B cell (primary cell): ENCODE data around the gene MYH11. TPM values are rescaled to one million over a fixed set of nuclear protein-coding genes. Genes with fewer than 3 reads are reported as not detected.

ENCODE experiments used
- ATAC-seq: fragments of 200-7000 bp; cut with Tn5 transposase; one replicate; pipeline ENCODE4 v1.10.0; 2021; ENCODE audit warnings: low read depth, mild to moderate bottlenecking, moderate number of reproducible peaks, moderate library complexity
- CTCF ChIA-PET: fragments of 350-600 bp; sonication (Branson Sonifier 250); formaldehyde crosslinking; loops from one replicate; lab custom pipeline; 2021; ENCODE audit warnings: antibody characterized with exemption, inconsistent platforms; lab: Charles Lee
- POLR2A ChIA-PET: fragments of 350-600 bp; sonication (Branson Sonifier 250); formaldehyde crosslinking; loops from one replicate; lab custom pipeline; 2021; ENCODE audit warnings: antibody characterized with exemption; lab: Charles Lee
- DNase-seq: peaks from one replicate; pipeline ENCODE4 v3.0.0; 2013
- H2AFZ ChIP-seq: 2 replicates; pipeline ENCODE4 v1.6.1; 2012; ENCODE audit warnings: mild to moderate bottlenecking, low read depth, low read length; ENCODE audit not compliant: insufficient read depth, poor library complexity, severe bottlenecking
- H3K27ac ChIP-seq, 2 donors: 1 replicate in 1 of 2; 2 replicates in 1 of 2; pipeline ENCODE4 v1.5.1; 2012 to 2013; ENCODE audit warnings: low read length in 2 of 2, mild to moderate bottlenecking in 2 of 2, moderate library complexity in 1 of 2
- H3K27me3 ChIP-seq, 4 experiments: fragments of 200-600 bp in 1 of 4; sonication (generic) in 1 of 4; replicated peaks in 1 of 4; 1 replicate in 2 of 4; 2 replicates in 2 of 4; pipeline versions ENCODE4 v1.6.1 to v1.7.0; 2013 to 2016; ENCODE audit warnings: low read length in 3 of 4, mild to moderate bottlenecking in 2 of 4, mixed read lengths in 1 of 4, moderate library complexity in 1 of 4; ENCODE audit not compliant: insufficient read depth in 4 of 4, control insufficient read depth in 3 of 4; ENCODE audit errors: control extremely low read depth in 1 of 4
- H3K36me3 ChIP-seq, 2 experiments: replicated peaks in 1 of 2; 1 replicate in 1 of 2; 2 replicates in 1 of 2; pipeline versions ENCODE4 v1.6.1 to v1.7.1; 2013; ENCODE audit warnings: low read length in 1 of 2; ENCODE audit not compliant: insufficient read depth in 2 of 2, control insufficient read depth in 1 of 2; ENCODE audit errors: control extremely low read depth in 1 of 2, extremely low read depth in 1 of 2
- H3K4me1 ChIP-seq, 2 donors: fragments of 200-600 bp in 1 of 2; sonication (generic) in 1 of 2; 1 replicate in 1 of 2; 2 replicates in 1 of 2; pipeline versions ENCODE4 v1.5.1 to v1.6.1; 2013 to 2017; ENCODE audit warnings: low read length in 2 of 2; ENCODE audit not compliant: control insufficient read depth in 2 of 2, insufficient read depth in 2 of 2
- H3K4me2 ChIP-seq: replicated peaks from 2 replicates; pipeline ENCODE3; 2012; ENCODE audit warnings: mild to moderate bottlenecking, low read depth, low read length; ENCODE audit not compliant: poor library complexity, severe bottlenecking
- H3K4me3 ChIP-seq, 5 experiments: fragments of 200-600 bp in 1 of 5; sonication (generic) in 1 of 5; 1 replicate in 3 of 5; 2 replicates in 2 of 5; pipeline versions ENCODE4 v1.5.1 to v1.7.0; 2011 to 2016; ENCODE audit warnings: low read length in 4 of 5, mild to moderate bottlenecking in 4 of 5, low read depth in 2 of 5, control low read depth in 1 of 5, moderate library complexity in 1 of 5; ENCODE audit not compliant: insufficient read depth in 1 of 5; ENCODE audit errors: control extremely low read depth in 1 of 5, extremely low read depth in 1 of 5
- H3K79me2 ChIP-seq: fragments of 200-600 bp; sonication (generic); one replicate; pipeline ENCODE4 v1.6.0; 2016; ENCODE audit warnings: low read length; ENCODE audit not compliant: control insufficient read depth, insufficient read depth
- H3K9ac ChIP-seq: fragments of 200-600 bp; sonication (generic); 2 replicates; pipeline ENCODE4 v1.6.1; 2017; ENCODE audit warnings: mild to moderate bottlenecking, low read length, moderate library complexity
- H3K9me3 ChIP-seq, 3 donors: one replicate each; pipeline versions ENCODE4 v1.6.1 to v1.7.1; 2013; ENCODE audit warnings: low read length in 2 of 3; ENCODE audit not compliant: control insufficient read depth in 2 of 3, insufficient read depth in 1 of 3; ENCODE audit errors: control extremely low read depth in 1 of 3
- H4K20me1 ChIP-seq: 2 replicates; pipeline ENCODE4 v1.6.0; 2012; ENCODE audit warnings: mild to moderate bottlenecking, low read length; ENCODE audit not compliant: insufficient read depth, control insufficient read depth, poor library complexity, severe bottlenecking
- H3K27ac Mint-ChIP-seq: one replicate; pipeline ENCODE4 v1.8.0; 2021; ENCODE audit warnings: mixed read lengths
- H3K27me3 Mint-ChIP-seq: one replicate; pipeline ENCODE4 v1.8.0; 2021; ENCODE audit warnings: mixed read lengths
- H3K4me1 Mint-ChIP-seq: one replicate; pipeline ENCODE4 v1.8.0; 2021; ENCODE audit warnings: mixed read lengths
- H3K4me3 Mint-ChIP-seq: one replicate; pipeline ENCODE4 v1.8.0; 2021; ENCODE audit warnings: mixed read lengths
- H3K9me3 Mint-ChIP-seq: one replicate; pipeline ENCODE4 v1.8.0; 2022; ENCODE audit warnings: mixed read lengths; ENCODE audit not compliant: insufficient read depth
- EZH2 ChIP-seq: IDR thresholded peaks from 2 replicates; pipeline ENCODE4 v1.6.1; 2012; ENCODE audit warnings: borderline replicate concordance, low read depth, mild to moderate bottlenecking, moderate library complexity, low read length; ENCODE audit not compliant: insufficient read depth, poor library complexity, severe bottlenecking
- WGBS: methylation state at CpG from one replicate; pipeline ENCODE4 v1.1.5; 2013; ENCODE audit warnings: missing lambda C conversion rate; ENCODE audit not compliant: insufficient coverage; 5-methylcytosine and 5-hydroxymethylcytosine counted together
- intact Hi-C: fragments of 100-400 bp; cut with micrococcal nuclease; formaldehyde crosslinking; loops from one replicate; pipeline ENCODE4 v1.10.0; 2022
- polyA plus RNA-seq: library from polyadenylated mRNA; depleted of rRNA; stranded (reverse); fragments of >200 nt; gene quantifications from 2 replicates; pipeline ENCODE4 v1.2.3, GENCODE V29; 2012
- total RNA-seq, 2 donors: library from RNA; stranded (reverse); fragments of 120-200 nt in 1 of 2; gene quantifications; 1 replicate in 1 of 2; 2 replicates in 1 of 2; pipeline versions ENCODE4 v1.2.3 to v1.2.4, GENCODE V29; 2013 to 2022
- TF ChIP-seq, protein P1 (sequence below): fragments of 200-600 bp; IDR thresholded peaks from one replicate; pipeline ENCODE4 v1.8.0; 2022; ENCODE audit warnings: antibody characterized with exemption, mild to moderate bottlenecking

MYH11 gene
- total and polyA plus RNA-seq, 2 donors (not counting 1 experiment from before 2014, with no cell fraction given): 0.05 to 0.16 TPM

DNA sequence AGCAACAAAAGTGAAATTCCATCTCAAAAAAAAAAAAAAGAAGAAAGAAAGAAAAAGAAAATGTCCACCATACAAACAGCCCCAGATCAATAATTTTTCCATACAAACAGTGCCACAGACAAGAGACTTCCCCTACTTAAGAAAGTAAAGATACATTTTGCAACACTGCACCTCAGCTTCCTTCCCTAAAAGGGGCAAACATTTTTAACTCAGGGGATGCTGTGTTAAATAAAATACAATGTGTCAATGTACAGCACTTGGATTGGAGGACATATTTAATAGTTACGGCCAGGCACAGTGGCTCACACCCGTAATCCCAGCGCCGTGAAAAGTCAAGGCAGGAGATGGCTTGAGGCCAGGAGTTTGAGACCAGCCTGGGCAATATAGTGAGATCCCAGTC is 22.3 kb downstream of the MYH11 start:
- POLR2A ChIA-PET: interaction anchor here (0.7 kb wide), 1 partner anchor 115 kb away, joined by 3 read pairs; no protein-coding TSS in a partner anchor
- ATAC-seq (no peak), DNase-seq (no peak)
- H2AFZ ChIP-seq: no peak overlapping the region
- Mint-ChIP-seq H3K4me1 (peaks cover 13% of the 10 kb centered on the region), H3K27me3 (no peaks in the 10 kb centered on the region), H3K9me3 (no peaks in the 10 kb centered on the region), H3K27ac (no peak overlapping the region), H3K4me3 (no peak overlapping the region)
- H4K20me1 ChIP-seq: no peaks in the 10 kb centered on the region
- H3K79me2 ChIP-seq: no peaks in the 10 kb centered on the region
- no peak overlapping the region for H3K4me3 ChIP-seq
- no peaks in the 10 kb centered on the region for H3K9me3 ChIP-seq
- H3K27ac ChIP-seq: no peak overlapping the region
- intact Hi-C loops: no loop called here
- H3K36me3 ChIP-seq: no peaks in the 10 kb centered on the region
- H3K27me3 ChIP-seq: no peaks in the 10 kb centered on the region
- H3K4me1 ChIP-seq: peaks cover 8 to 16% of the 10 kb centered on the region in 2 donors
- TF ChIP-seq, protein P1, sequence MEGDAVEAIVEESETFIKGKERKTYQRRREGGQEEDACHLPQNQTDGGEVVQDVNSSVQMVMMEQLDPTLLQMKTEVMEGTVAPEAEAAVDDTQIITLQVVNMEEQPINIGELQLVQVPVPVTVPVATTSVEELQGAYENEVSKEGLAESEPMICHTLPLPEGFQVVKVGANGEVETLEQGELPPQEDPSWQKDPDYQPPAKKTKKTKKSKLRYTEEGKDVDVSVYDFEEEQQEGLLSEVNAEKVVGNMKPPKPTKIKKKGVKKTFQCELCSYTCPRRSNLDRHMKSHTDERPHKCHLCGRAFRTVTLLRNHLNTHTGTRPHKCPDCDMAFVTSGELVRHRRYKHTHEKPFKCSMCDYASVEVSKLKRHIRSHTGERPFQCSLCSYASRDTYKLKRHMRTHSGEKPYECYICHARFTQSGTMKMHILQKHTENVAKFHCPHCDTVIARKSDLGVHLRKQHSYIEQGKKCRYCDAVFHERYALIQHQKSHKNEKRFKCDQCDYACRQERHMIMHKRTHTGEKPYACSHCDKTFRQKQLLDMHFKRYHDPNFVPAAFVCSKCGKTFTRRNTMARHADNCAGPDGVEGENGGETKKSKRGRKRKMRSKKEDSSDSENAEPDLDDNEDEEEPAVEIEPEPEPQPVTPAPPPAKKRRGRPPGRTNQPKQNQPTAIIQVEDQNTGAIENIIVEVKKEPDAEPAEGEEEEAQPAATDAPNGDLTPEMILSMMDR: no peak
- no peak for TF ChIP-seq EZH2
- WGBS: 96% methylated on average over 4 of the region's 4 CpGs
- H3K9ac ChIP-seq: no peak overlapping the region
- no peak overlapping the region for H3K4me2 ChIP-seq
- CTCF ChIA-PET: no interaction called here

DNA sequence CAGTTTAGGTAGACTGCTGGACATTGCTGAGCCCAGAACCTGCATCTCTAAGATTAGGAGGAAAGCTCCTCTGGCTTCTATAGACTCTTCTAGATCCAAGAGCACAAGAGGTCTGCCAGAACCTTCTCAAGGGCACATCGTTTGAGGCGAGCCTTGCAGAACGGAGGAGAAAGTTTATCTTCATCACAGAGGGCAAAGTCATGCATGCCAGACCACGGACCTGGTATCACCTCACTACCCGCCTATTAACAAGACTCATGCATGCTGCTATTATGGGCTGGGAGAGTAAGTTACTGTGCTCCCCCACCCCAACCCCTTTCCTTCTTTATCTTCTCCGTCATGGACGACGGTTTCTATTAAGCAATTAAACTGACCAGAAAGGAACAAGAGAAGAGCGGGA is 23.3 kb downstream of the MYH11 start:
- DNase-seq (no peak), ATAC-seq (no peak)
- TF ChIP-seq EZH2: no peak
- TF ChIP-seq, protein P1: no peak
- 100% methylated on average over 2 of the region's 9 CpGs for WGBS
- Histone ChIP-seq H3K27me3 (no peaks in the 10 kb centered on the region), H3K9ac (no peak overlapping the region), H3K4me3 (no peak overlapping the region), H3K36me3 (no peaks in the 10 kb centered on the region), H3K4me2 (no peak overlapping the region), H3K27ac (no peak overlapping the region), H2AFZ (no peak overlapping the region), H3K9me3 (no peaks in the 10 kb centered on the region), H4K20me1 (no peaks in the 10 kb centered on the region), H3K79me2 (no peaks in the 10 kb centered on the region), H3K4me1 (peaks cover 8 to 16% of the 10 kb centered on the region in 2 donors)
- Mint-ChIP-seq H3K4me3 (no peak overlapping the region), H3K27ac (no peak overlapping the region), H3K9me3 (no peaks in the 10 kb centered on the region), H3K27me3 (no peaks in the 10 kb centered on the region), H3K4me1 (peaks cover 13% of the 10 kb centered on the region)
- ChIA-PET CTCF (no interaction called here), POLR2A (no interaction called here)
- intact Hi-C loops: no loop called here
